Stimulated activated CD4-positive, alpha-beta T cell treated with anti-CD3 and anti-CD28 coated beads, Interleukin-2, amount 100 ng/mL, for 48 hours (primary cell): ENCODE results near the gene LINGO1.

Source experiments
- DNase-seq, 2 donors: peaks; one replicate each; pipeline ENCODE4 v3.0.0-alpha.2; 2020

The LINGO1 gene

GRCh38 chr15:77656294-77656693 lies 23.6 kb upstream of the LINGO1 start:
- no peak for DNase-seq

GRCh38 chr15:77654975-77655374 lies 22.3 kb upstream of the LINGO1 start:
- DNase-seq = no peak

GRCh38 chr15:77653832-77654480 lies 21.2 kb upstream of the LINGO1 start:
- no peak for DNase-seq

- DNase-seq = no peak
Observed at GRCh38 chr15:77650265-77650664, 17.6 kb upstream of the LINGO1 start.

GRCh38 chr15:77649610-77650009 lies 16.9 kb upstream of the LINGO1 start:
- DNase-seq = no peak

- DNase-seq = no peak
Observed at GRCh38 chr15:77649017-77649416, 16.3 kb upstream of the LINGO1 start.

- DNase-seq = no peak
Observed at GRCh38 chr15:77647961-77648360, 15.2 kb upstream of the LINGO1 start.

GRCh38 chr15:77646104-77646694 lies 13.5 kb upstream of the LINGO1 start:
- no peak for DNase-seq

- DNase-seq = no peak
Observed at GRCh38 chr15:77645602-77646001, 12.9 kb upstream of the LINGO1 start.

GRCh38 chr15:77644543-77645247 lies 12.0 kb upstream of the LINGO1 start:
- no peak for DNase-seq

GRCh38 chr15:77643764-77644163 lies 11.1 kb upstream of the LINGO1 start:
- DNase-seq = no peak

- DNase-seq = no peak
Observed at GRCh38 chr15:77642793-77643430, 10.2 kb upstream of the LINGO1 start.

- DNase-seq = no peak
Observed at GRCh38 chr15:77641999-77642398, 9.3 kb upstream of the LINGO1 start.

GRCh38 chr15:77640615-77641014 lies 7.9 kb upstream of the LINGO1 start:
- DNase-seq = no peak

GRCh38 chr15:77639431-77639830 lies 6.7 kb upstream of the LINGO1 start:
- no peak for DNase-seq

- DNase-seq = no peak
Observed at GRCh38 chr15:77637851-77638692, 5.4 kb upstream of the LINGO1 start.

- no peak for DNase-seq
Observed at GRCh38 chr15:77636209-77636608, 3.5 kb upstream of the LINGO1 start.

- peak; percentile 65 to 71 for DNase-seq
Observed at GRCh38 chr15:77634266-77634962, 1.7 kb upstream of the LINGO1 start.

GRCh38 chr15:77633913-77634265 lies 1.2 kb upstream of the LINGO1 start:
- DNase-seq = no peak

GRCh38 chr15:77633134-77633912 lies 611 bp upstream of the LINGO1 start:
- DNase-seq = peak; percentile 71 to 78

GRCh38 chr15:77631745-77632533 lies 773 bp downstream of the LINGO1 start:
- no peak for DNase-seq
